GM12801 (cell line): ENCODE results near the gene PTP4A2.

Experiments used
- TF ChIP-seq, protein P1 (sequence below): IDR thresholded peaks from one replicate; pipeline ENCODE4 v1.5.1; 2011; ENCODE audit warnings: control low read depth; ENCODE audit not compliant: insufficient read length; ENCODE audit errors: extremely low read depth

PTP4A2 gene

GRCh38 chr1:31859719-31860118 lies 78.4 kb downstream of the PTP4A2 start:
- TF ChIP-seq, protein P1, sequence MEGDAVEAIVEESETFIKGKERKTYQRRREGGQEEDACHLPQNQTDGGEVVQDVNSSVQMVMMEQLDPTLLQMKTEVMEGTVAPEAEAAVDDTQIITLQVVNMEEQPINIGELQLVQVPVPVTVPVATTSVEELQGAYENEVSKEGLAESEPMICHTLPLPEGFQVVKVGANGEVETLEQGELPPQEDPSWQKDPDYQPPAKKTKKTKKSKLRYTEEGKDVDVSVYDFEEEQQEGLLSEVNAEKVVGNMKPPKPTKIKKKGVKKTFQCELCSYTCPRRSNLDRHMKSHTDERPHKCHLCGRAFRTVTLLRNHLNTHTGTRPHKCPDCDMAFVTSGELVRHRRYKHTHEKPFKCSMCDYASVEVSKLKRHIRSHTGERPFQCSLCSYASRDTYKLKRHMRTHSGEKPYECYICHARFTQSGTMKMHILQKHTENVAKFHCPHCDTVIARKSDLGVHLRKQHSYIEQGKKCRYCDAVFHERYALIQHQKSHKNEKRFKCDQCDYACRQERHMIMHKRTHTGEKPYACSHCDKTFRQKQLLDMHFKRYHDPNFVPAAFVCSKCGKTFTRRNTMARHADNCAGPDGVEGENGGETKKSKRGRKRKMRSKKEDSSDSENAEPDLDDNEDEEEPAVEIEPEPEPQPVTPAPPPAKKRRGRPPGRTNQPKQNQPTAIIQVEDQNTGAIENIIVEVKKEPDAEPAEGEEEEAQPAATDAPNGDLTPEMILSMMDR, result no peak

GRCh38 chr1:31859044-31859443 lies 79.1 kb downstream of the PTP4A2 start:
- TF ChIP-seq, protein P1, result no peak

GRCh38 chr1:31857863-31858262 lies 80.3 kb downstream of the PTP4A2 start:
- TF ChIP-seq, protein P1, result no peak
